NCI-H187 (cell line): ENCODE results near the gene STON1.
"Not testable (repeated sequence)": the region's sequence is repeated elsewhere in the genome, so short reads cannot be mapped to it uniquely, and the experiment has no call there.

ENCODE experiments used
- DNase-seq, 2 experiments: peaks; one replicate each; lab custom pipeline; 2025; lab: John Stamatoyannopoulos, UW

Gene STON1, protein sequence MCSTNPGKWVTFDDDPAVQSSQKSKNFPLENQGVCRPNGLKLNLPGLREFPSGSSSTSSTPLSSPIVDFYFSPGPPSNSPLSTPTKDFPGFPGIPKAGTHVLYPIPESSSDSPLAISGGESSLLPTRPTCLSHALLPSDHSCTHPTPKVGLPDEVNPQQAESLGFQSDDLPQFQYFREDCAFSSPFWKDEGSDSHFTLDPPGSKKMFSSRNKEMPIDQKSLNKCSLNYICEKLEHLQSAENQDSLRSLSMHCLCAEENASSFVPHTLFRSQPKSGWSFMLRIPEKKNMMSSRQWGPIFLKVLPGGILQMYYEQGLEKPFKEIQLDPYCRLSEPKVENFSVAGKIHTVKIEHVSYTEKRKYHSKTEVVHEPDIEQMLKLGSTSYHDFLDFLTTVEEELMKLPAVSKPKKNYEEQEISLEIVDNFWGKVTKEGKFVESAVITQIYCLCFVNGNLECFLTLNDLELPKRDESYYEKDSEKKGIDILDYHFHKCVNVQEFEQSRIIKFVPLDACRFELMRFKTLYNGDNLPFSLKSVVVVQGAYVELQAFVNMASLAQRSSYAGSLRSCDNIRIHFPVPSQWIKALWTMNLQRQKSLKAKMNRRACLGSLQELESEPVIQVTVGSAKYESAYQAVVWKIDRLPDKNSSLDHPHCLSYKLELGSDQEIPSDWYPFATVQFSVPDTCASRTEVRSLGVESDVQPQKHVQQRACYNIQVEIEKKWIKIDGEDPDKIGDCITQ

DNA sequence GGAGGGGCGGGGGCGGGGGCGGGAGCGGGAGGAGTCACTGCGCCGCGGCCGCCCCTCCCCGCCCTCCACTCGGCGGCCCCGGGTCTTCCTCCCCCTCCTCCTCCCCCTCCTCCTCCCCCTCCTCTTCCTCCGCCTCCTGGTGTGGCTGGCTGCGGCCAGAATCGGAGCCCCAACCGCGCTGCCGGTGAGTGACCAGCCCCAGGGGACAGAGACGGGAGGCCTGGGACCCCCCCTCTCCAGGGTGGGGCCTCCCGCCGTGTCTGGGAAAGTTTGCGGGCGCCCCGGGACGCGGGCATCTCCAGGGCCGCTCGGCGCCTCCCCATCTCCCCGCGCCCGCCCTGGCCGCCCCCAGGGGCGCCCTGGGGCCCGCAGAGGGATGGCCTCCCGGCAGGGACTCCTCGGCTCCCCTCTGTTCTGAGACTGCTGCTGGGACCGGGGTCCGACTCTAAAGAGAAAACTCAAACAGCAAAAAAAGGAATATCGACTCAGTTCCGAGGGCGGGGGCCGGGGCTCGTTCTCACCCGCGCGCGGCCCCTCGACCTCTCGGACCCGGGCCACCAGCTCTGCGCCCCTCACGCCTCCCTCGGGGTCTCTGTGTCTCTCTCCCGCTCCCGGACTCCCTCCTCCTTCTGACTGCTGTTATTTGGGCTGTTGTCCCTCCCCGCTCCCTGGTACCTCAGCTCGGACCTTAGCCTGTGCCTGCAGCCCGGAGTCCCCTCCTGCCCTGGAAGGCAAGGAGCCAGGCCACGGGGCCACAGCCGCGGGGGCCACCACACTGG lies at the start of gene STON1:
Gene STON1 (plus strand): TSS at position 122 of the 779 bp plus-strand sequence. CDS start 50,480 bp downstream, outside the sequence.
- no peak for DNase-seq

DNA sequence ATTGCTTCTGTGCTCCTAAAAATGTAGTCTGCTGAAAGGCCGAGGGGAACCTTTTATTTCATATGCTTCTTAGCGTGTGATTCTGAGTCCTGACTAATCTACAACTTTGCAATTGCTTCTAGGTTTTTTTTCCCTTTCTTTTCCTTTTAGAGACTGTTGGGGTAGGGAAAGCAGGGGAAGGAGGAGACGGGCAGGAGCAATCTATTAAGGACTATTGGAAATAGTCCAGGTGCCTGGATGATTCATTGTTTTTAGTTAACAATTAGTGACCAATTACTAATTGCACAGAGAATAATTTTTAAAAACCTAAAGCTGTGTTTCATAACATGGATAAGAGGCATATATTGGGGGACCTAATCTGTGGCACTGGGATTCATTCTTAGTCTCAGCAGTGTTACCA lies 49.4 kb upstream of the STON1 start:
- DNase-seq: no peak

DNA sequence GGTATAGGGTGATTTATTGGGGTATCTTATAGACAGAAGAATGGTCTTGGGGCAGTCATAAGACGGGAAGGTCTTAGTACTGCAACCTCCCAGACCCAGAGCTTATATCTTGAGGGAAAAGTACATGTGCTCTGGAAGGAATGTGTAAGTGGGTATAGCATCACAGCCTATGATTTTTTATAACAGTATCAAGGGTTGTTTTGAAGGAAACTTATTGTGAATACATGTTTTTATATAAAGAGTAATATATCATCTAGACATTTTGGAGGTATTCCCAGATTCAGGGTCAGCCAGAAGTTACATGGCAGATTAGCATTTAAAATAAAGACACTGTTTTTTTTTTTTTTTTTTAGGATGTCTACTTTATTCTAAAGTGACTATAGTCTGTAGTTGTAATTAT lies 47.6 kb upstream of the STON1 start:
- DNase-seq: no peak

DNA sequence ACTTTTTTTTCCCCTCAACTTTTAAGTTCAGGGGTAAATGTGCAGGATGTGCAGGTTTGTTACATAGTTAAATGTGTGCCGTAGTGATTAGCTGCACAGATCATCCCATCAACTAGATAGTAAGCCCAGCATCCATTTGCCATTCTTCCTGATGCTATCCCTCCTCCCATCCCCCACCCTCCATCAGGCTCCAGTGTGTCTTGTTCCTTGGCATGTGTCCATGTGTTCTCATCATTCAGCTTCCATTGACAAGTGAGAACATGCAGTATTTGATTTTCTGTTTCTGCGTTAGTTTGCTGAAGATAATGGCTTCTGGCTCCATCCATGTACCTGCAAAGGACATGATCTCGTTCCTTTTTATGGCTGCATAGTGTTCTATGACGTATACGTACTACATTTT lies 47.2 kb upstream of the STON1 start:
- no peak for DNase-seq

DNA sequence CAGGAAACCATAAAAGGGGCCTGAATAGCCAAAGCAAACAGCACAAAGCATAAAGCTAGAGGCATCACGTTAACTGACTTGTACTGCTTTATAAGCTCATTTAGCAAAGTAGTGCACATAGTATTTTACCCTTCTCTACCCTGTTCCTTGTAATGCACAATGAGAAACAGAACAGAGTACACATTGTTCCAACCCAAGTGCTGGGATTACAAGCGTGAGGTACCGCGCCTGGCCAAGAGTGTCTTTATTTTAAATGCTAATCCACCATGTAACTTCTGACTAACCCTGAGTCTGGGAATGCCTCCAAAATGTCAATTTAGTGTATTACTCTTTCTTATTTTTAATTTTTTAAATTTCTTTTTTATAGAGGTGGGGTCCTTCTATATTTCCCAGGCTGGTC lies 46.4 kb upstream of the STON1 start:
- DNase-seq: no peak

DNA sequence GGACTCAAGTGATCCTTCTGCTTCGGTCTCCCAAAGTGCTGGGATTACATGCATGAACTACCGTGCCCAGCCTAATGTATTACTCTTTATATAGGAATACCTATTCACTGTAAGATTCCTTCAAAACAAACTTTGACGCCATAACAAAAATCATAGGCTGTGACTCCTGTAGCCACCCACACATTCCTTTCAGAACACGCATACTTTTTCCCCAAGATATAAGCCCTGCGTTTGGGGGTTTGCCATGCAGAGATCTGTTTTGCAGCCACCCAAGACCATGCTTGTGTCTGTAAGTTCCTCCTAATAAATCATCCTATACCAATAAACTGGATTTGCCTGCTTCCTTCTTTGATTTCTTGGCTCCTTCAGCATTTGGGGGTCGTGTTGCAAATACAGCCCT lies 46.0 kb upstream of the STON1 start:
- DNase-seq: no peak

DNA sequence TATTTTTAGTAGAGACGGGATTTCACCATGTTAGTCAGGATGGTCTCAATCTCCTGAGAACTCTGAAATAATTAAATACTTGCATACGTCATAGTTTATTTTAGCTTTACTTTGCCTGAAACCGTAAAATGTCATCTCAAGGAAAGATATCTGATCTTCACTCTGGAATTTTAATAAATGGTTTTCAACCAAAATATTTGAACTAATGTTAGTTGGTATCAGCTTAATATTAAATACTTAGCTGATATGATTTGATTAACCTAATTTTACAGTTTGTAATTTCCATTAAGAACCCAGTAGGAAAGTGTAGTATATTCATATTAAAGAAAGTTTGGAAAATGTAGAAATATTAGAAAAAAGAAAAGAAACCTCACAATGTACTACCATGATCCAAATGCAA lies 41.4 kb upstream of the STON1 start:
- DNase-seq: no peak

DNA sequence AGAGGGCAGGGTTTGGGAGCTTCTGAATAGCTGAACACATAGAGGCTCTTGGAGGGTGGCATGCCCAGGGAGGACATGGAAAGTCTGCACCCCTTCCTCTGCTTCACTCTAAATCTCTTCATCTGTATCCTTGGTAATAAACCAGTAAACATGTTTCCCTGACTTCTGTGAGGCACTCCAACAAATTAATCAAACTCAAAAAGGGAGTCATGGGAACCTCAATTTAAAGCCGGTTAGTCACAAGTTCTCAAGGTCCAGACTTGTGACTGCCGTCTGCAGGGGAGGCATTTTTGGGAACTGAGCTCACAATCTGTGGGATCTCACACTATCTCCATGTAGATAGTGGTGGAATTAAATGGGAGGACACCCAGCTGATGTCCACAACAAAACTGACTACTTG lies 33.1 kb upstream of the STON1 start:
- DNase-seq: no peak

DNA sequence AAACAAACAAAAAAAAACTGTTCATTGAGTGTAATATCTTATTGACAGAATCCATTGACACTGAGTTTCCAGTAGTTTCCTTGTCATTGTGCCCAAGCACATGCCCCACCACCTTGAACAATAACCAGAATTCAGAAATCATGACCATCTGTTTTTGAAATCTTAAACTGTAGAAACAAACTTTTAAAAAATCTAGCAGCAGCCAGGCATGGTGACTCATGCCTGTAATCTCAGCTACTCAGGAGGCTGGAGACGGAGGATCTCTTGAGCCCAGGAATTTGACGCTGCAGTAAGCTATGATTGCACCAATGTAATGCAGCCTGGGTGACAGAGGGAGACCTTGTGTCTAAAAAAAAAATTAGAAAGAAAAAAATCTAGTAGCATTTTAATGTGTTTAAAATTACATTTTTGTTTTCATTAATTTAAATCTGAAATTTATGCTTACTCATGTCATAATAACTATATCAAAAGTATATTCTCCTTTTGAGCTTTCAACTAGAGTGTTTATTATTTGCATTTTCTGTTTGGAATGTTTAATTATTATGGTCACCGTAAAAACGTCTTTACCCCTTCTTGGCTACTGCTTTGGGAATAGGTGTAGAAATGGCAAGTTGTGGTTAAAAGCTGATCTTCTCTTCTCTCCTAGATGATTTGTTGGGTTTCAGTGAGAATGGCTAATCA lies 25.2 kb upstream of the STON1 start:
- DNase-seq: no peak

DNA sequence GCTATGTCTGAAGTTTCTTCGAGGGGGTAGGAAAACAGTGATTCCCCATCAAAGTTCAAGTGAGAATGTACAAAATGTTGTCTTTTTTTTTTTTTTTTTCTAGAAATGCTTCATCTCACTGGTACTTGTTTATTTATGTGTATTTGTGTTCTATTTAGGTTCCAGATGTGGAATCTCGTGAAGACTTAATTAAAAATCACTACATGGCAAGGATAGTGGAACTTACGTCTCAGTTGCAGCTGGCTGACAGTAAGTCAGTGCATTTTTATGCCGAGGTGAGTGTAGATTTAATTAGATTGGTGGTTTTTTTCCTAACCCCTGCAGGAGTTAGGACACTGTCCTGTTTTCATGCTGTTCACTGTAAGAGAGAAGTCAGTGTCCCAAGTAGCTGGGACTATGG lies 22.8 kb upstream of the STON1 start:
- no peak for DNase-seq

DNA sequence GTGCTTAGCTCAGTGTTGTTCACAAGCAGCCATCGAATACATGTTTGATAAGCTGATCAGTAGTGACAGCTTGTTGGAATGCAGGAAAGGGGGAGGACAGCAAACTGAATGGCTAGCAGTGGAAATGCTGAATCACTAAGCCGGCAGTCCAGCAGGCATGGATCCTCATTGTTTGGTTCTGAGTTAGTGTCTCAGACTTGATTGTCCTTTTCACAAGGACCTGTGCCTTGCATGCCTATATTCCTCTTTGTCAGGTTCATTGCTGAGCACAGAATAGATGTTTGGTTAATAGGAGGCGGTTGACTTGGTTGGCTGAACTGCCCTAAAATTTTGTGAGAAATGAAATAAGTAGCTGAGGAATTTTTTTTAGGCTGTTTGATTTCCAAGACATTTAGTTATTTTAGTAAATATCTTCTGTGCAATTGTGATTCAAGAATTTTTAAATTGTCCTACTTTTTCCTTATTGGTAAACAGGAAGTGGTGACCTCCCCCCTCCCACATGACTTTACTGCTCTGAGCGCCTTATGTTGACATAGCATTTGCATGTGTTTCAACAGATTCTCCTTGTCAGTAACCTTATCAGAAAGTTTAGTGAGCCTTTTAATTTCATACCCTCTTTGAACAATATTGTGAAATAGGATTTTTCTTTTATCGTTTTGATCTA lies 21.4 kb upstream of the STON1 start:
- no peak for DNase-seq

DNA sequence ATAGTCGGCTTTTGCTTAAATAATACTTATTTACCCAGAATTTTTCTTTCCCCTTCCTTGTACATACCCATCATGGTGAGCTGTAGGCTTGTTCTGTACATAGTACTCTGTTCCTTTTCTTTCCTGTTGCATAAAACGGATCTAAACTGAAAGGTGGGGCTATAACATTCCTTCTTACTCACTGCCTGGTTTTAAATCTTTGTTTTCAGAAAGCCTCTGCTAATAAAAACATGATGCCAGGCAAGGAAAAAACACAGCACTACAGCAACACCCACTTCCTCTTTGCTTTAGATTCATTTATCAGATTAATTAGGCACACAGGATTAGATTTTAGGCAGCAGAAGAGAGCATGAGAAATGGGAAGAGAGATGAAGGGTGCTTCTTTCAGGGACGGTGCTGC lies 19.6 kb upstream of the STON1 start:
- no peak for DNase-seq

DNA sequence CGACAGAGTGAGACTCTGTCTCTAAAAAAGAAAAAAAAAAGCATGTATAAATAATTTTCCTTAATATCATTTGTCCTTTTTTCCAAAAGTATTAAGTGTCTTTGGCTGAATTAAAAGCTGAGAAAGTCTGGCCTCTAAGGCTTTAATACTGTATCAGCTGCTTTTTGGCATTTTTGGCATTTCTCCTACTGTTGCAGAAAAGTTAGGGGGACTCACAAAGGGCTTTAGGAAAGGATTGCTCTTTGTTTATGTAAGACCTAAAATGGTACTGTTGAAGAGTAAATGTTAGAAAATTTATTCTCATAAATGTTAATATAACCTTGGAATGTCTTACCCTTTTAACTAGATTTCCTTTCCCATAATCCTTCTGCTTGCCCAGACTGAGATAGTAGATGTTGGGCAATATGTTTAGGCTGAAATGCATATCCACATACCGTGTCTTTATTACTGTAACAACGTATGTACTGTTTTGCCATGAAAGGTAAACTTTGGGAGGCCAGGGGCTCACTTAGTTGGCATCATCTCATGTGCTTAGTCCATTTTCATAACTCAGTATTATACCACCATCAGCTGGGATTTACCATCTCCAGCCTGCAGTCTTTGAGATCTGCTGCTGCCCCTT lies 18.0 kb upstream of the STON1 start:
- DNase-seq: no peak

DNA sequence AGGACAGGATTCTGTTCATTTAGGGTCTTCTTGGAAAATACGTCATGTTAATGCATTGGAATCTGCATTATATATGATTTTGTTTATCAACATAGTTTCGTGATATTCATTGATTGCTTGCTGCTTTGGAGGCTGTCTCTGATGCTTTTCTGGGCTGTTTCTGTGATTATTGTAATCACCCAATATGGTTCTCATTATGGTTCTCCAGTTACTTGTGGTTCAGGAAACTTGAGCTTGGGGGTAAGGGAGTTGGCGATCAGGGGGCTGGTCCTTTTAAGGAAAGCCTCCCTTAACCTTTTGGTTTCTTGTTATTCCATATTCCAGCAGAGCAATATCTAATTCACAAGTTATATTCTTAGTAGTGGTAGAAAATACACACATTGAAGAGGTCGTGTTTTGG lies 17.4 kb upstream of the STON1 start:
- no peak for DNase-seq

DNA sequence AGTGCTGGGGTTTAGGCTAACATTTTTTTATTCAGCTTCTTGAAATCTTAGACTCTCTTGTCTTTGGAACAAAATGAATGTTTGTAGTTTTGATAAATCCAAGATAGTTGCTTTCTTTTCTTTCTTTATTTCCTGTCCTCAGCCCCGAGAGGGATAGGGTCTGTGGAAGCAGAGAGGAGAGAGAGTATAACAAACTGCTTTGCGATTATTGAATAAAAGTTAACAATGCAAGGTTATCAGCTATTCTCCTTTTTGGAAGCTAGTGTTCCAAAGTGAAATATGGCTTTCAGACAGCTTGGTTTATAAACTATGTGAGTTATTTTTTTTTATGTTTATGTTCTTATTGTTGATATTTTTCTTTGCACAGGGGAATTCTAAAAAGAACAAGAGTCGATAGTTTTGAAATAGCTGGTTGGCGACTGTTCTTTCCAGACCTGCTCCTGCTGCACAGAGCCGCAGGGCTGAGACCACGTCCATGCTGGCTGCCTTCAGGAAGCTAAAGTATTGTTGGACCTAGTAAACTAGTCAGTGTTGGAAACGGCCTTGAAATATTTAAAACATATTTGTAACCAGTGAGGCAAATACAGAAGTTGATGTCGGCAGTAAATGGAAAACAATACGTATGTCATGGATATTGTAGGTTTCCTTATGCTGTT lies 15.5 kb upstream of the STON1 start:
- DNase-seq: no peak

DNA sequence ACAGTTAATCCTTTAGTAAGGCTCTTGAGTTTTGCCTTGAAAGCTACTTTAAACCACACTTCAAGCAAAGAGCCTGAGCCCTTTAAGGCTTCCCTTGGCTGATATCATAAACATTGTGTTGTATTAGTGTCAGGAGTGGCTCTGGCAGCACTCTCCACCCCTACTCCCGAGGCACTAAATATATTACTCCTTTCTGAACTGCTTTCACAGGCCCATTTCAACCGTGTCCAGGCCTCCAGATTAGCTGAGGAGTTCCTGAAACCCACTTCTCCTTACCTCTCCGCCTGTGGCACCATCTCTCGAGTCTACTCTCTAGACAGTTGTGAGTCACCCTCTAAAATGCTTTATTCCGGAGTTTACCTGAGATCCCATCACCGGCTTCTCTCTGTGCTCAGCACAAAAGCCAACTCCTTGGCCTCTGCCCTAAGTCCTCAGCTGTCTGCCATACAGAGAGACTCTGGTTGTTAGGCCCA lies 14.4 kb upstream of the STON1 start:
- DNase-seq: peak; percentile 43 to 72

DNA sequence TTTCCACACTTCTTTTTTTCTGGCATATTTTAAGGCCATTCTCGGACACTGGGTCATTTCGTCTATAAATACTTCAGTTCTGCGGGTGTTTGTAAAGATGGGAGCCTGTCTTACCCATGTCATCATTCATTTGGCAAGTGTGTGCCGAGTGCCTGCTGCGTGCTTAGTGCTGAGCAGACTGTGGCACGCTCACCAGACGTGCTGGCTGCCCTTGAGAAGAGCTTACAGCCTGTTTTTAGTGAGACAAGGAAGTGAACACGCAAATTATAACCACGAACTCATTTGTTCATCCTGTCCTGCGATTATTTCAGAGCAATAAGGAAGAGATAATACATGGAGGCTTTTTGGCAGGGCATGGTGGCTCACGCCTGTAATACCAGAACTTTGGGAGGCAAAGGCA lies 10.4 kb upstream of the STON1 start:
- no peak for DNase-seq

DNA sequence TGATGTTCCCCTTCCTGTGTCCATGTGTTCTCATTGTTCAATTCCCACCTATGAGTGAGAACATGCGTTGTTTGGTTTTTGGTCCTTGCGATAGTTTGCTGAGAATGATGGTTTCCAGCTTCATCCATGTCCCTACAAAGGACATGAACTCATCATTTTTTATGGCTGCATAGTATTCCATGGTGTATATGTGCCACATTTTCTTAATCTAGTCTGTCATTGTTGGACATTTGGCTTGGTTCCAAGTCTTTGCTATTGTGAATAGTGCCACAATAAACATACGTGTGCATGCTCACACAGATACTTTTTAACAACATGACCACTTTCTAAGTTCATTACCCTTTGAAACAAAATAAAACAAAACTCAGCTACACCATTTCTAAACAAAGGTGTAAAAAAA lies 5.2 kb upstream of the STON1 start:
- DNase-seq: not testable (repeated sequence)

DNA sequence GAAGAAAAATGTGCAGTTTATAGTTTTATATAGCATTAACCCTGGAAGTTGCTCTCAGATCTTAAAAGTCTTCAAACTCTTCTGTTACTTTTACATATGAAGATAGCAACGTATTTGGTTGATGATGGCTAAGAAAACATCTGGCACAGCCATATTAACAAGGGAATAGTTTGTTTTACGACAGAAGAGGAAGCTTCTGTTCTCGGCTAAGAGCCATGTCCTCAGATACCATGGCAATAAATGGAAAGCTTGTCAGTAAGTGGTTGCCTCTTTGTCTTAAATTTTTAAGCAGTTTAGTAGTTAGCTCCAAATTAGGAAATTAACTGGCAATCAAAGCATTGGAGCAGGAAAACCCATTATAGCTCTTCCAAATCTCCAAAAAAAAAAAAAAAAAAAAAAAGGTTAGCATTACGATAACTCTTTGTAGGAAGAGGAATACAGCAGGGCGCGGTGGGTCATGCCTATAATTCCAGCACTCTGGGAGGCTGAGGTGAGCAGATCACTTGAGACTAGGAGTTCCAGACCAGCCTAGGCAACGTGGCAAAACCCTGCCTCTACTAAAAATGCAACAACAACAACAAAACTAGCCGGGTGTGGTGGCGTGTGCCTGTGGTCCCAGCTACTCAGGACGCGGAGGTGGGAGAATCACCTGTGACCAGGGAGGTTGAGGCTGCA lies 4.5 kb upstream of the STON1 start:
- no peak for DNase-seq
